CD4-positive, alpha-beta T cell (primary cell): ENCODE results near the gene CCDC9B. TPM values are rescaled to one million over a fixed set of nuclear protein-coding genes. Genes with fewer than 3 reads are reported as not detected.

ENCODE experiments used
- ATAC-seq: fragments of 200-7000 bp; cut with Tn5 transposase; one replicate; pipeline ENCODE4 v1.10.0; 2022; ENCODE audit warnings: mild to moderate bottlenecking; ENCODE audit not compliant: poor library complexity
- CTCF ChIA-PET: fragments of 350-600 bp; sonication (Branson Sonifier 250); formaldehyde crosslinking; loops from one replicate; lab custom pipeline; 2021; ENCODE audit warnings: antibody characterized with exemption, inconsistent platforms; lab: Charles Lee
- POLR2A ChIA-PET: fragments of 350-600 bp; sonication (Branson Sonifier 250); formaldehyde crosslinking; loops from one replicate; lab custom pipeline; 2021; ENCODE audit warnings: antibody characterized with exemption, inconsistent platforms; lab: Charles Lee
- DNase-seq, 14 experiments: peaks; one replicate each; pipeline ENCODE4 v3.0.0-alpha.2; 2013 to 2020; ENCODE audit warnings: mixed read lengths in 2 of 14
- H3K27ac ChIP-seq, 2 donors: one replicate each; pipeline versions ENCODE4 v1.5.1 to v1.7.0; 2013; ENCODE audit warnings: low read length in 2 of 2, low read depth in 1 of 2, mild to moderate bottlenecking in 1 of 2
- H3K27me3 ChIP-seq, 2 experiments: 1 replicate in 1 of 2; 2 replicates in 1 of 2; pipeline versions ENCODE4 v1.6.1 to v1.7.0; 2013; ENCODE audit warnings: low read length in 2 of 2, control low read depth in 1 of 2, mild to moderate bottlenecking in 1 of 2, moderate library complexity in 1 of 2; ENCODE audit not compliant: insufficient read depth in 2 of 2, control insufficient read depth in 1 of 2
- H3K36me3 ChIP-seq: one replicate; pipeline ENCODE4 v1.6.1; 2013; ENCODE audit warnings: low read length, control low read depth; ENCODE audit not compliant: insufficient read depth
- H3K4me1 ChIP-seq: one replicate; pipeline ENCODE4 v1.6.1; 2013; ENCODE audit warnings: low read length, control low read depth; ENCODE audit not compliant: insufficient read depth
- H3K4me3 ChIP-seq: one replicate; pipeline ENCODE4 v1.5.1; 2013; ENCODE audit warnings: mild to moderate bottlenecking, low read length, moderate library complexity
- H3K9me3 ChIP-seq, 2 experiments: 1 replicate in 1 of 2; 2 replicates in 1 of 2; pipeline versions ENCODE4 v1.6.1 to v1.7.0; 2013; ENCODE audit warnings: low read length in 2 of 2, mild to moderate bottlenecking in 2 of 2, control low read depth in 1 of 2, moderate library complexity in 1 of 2; ENCODE audit not compliant: control insufficient read depth in 1 of 2, insufficient read depth in 1 of 2
- H3K27ac Mint-ChIP-seq: one replicate; pipeline ENCODE4 v1.8.0; 2020; ENCODE audit warnings: mixed read lengths
- H3K27me3 Mint-ChIP-seq: one replicate; pipeline ENCODE4 v1.8.0; 2021; ENCODE audit warnings: mixed read lengths
- H3K36me3 Mint-ChIP-seq: one replicate; pipeline ENCODE4 v1.8.0; 2021; ENCODE audit warnings: low read depth, mixed read lengths
- H3K4me1 Mint-ChIP-seq: one replicate; pipeline ENCODE4 v1.8.0; 2021; ENCODE audit warnings: low read depth, mixed read lengths
- H3K4me3 Mint-ChIP-seq: one replicate; pipeline ENCODE4 v1.8.0; 2020; ENCODE audit warnings: mild to moderate bottlenecking, mixed read lengths
- H3K9me3 Mint-ChIP-seq: one replicate; pipeline ENCODE4 v1.8.0; 2020; ENCODE audit warnings: mixed read lengths
- intact Hi-C, 2 experiments: fragments of 100-400 bp; cut with DNase I in 1 of 2; cut with micrococcal nuclease in 1 of 2; formaldehyde crosslinking; loops; one replicate each; pipeline versions ENCODE4 v1.15.1 to v1.9.0; 2023 to 2025; cut with DNase I, micrococcal nuclease
- total RNA-seq, 174 experiments: library from RNA in 2 of 174; stranded (reverse) in 2 of 174; gene quantifications; one replicate each; pipeline ENCODE4 v1.2.3 and lab custom pipeline; 2021 to 2026
- TF ChIP-seq, protein P1 (sequence below): fragments of 200-600 bp; IDR thresholded peaks from one replicate; pipeline ENCODE4 v1.8.0; 2022; ENCODE audit warnings: antibody characterized with exemption, mild to moderate bottlenecking

CCDC9B gene
- total RNA-seq, 2 experiments from 2014 or later = 1.0 to 1.5 TPM

DNA sequence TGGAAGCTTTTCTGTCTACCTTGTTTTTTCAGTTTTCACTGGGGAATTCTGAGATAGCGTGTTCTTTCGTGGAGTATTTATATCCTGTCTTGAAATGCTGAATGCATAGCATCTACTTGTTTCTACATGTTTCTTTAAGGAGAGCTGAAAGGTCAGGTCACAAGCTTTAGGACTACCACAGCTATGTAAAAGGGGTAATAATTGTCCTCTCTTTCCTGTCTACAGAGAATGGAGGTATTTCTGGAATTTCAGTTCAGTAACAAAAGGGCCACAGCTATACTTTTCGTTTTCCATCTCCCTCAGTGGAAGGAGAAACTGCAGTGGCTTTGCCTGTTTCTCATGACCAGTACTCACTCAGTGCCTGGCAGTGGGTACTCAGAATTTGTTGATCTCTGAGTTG lies 12.6 kb downstream of the CCDC9B start:
- POLR2A ChIA-PET = interaction anchor here (3.2 kb wide), 1 partner anchor 20 kb away, joined by 10 read pairs; the partner anchor contains the start of gene PLCB2
- CTCF ChIA-PET = interaction anchor here (1.0 to 5.5 kb wide), 5 partner anchors 10 to 94 kb away, joined by 4 to 34 read pairs (median 5); partner anchors contain the start of gene PLCB2
- Histone ChIP-seq H3K36me3 (no peaks in the 10 kb centered on the region), H3K4me1 (peaks cover 15% of the 10 kb centered on the region), H3K27me3 (no peaks in the 10 kb centered on the region), H3K4me3 (no peak overlapping the region), H3K9me3 (no peaks in the 10 kb centered on the region), H3K27ac (no peak overlapping the region)
- Mint-ChIP-seq H3K27ac (no peak overlapping the region), H3K9me3 (no peaks in the 10 kb centered on the region), H3K27me3 (no peaks in the 10 kb centered on the region), H3K4me1 (peaks cover 24% of the 10 kb centered on the region), H3K4me3 (no peak overlapping the region), H3K36me3 (no peaks in the 10 kb centered on the region)
- intact Hi-C loops = loop anchor here in 1 of 2 experiments (10.0 kb wide), 1 partner anchor 543 kb away; the partner anchor contains the start of gene FSIP1
- TF ChIP-seq, protein P1, sequence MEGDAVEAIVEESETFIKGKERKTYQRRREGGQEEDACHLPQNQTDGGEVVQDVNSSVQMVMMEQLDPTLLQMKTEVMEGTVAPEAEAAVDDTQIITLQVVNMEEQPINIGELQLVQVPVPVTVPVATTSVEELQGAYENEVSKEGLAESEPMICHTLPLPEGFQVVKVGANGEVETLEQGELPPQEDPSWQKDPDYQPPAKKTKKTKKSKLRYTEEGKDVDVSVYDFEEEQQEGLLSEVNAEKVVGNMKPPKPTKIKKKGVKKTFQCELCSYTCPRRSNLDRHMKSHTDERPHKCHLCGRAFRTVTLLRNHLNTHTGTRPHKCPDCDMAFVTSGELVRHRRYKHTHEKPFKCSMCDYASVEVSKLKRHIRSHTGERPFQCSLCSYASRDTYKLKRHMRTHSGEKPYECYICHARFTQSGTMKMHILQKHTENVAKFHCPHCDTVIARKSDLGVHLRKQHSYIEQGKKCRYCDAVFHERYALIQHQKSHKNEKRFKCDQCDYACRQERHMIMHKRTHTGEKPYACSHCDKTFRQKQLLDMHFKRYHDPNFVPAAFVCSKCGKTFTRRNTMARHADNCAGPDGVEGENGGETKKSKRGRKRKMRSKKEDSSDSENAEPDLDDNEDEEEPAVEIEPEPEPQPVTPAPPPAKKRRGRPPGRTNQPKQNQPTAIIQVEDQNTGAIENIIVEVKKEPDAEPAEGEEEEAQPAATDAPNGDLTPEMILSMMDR = no peak
- ATAC-seq (no peak), DNase-seq (no peak)

DNA sequence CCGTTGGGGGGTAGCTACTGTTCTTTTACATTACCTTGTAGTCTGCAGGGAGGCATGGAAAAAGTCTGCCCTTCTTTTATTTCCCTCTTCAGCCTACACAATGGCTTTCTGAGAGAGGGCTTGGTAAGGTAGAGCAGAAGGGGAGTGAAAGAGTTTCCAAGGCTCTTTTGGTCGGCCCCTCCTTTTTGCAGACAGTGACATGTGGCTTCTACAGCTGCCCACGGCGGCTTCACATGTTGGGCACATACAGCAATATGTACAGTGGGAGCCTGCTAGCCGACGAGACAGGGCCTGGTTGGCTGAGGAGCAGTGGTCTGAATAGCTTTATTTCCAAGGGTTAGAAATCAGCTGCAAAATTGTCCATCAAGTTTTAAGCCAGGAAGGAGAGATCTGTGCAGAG lies 13.3 kb downstream of the CCDC9B start:
- no peak overlapping the region for H3K27ac ChIP-seq
- peaks cover 22% of the 10 kb centered on the region for H3K4me1 ChIP-seq
- no peaks in the 10 kb centered on the region for H3K36me3 ChIP-seq
- ChIA-PET CTCF (interaction anchor here (1.0 to 5.5 kb wide), 3 partner anchors 10 to 20 kb away, joined by 4 to 34 read pairs (median 5); partner anchors contain the start of gene PLCB2), POLR2A (interaction anchor here (1.2 to 3.2 kb wide), 2 partner anchors 20 to 38 kb away, joined by 3 to 10 read pairs; partner anchors contain the start of gene PLCB2)
- no peak for DNase-seq
- Mint-ChIP-seq H3K27ac (no peak overlapping the region), H3K27me3 (no peaks in the 10 kb centered on the region), H3K9me3 (no peaks in the 10 kb centered on the region), H3K36me3 (no peaks in the 10 kb centered on the region), H3K4me3 (no peak overlapping the region), H3K4me1 (peaks cover 31% of the 10 kb centered on the region)
- ATAC-seq = no peak
- intact Hi-C loops = loop anchor here in 1 of 2 experiments (10.0 kb wide), 1 partner anchor 543 kb away; the partner anchor contains the start of gene FSIP1
- TF ChIP-seq, protein P1 = no peak
- no peak overlapping the region for H3K4me3 ChIP-seq
- no peaks in the 10 kb centered on the region for H3K9me3 ChIP-seq
- no peaks in the 10 kb centered on the region for H3K27me3 ChIP-seq

DNA sequence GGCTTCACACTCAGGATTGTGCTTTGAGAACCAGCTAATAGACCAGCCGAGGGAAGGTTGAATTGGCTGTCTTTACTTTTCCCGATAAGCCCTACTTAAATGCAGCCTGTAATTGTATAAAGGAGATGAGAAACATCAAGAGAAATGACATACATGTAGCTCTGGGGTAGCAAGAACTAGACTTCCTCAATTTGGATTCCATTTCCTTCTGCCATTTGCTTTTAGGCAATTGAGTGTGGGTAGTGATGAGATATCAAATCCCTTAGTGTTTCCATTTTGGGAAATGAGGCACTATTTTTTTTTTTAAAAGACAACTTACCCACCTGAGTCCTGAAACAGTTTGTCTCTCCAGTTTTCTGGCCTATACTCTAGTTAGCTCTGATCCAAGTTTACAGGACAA lies 15.0 kb downstream of the CCDC9B start:
- no peak for ATAC-seq
- no peaks in the 10 kb centered on the region for H3K9me3 Mint-ChIP-seq
- ChIA-PET CTCF (interaction anchor here (0.9 to 5.5 kb wide), 4 partner anchors 12 to 96 kb away, joined by 4 to 34 read pairs (median 7); partner anchors contain the start of gene PLCB2), POLR2A (interaction anchor here (0.6 to 1.8 kb wide), 4 partner anchors 12 to 73 kb away, joined by 3 to 8 read pairs (median 4); no protein-coding TSS in a partner anchor)
- Histone ChIP-seq H3K27me3 (no peaks in the 10 kb centered on the region), H3K4me1 (peaks cover 30% of the 10 kb centered on the region), H3K27ac (no peak overlapping the region), H3K9me3 (no peaks in the 10 kb centered on the region), H3K4me3 (no peak overlapping the region), H3K36me3 (no peaks in the 10 kb centered on the region)
- H3K27ac Mint-ChIP-seq = peak overlapping the region; percentile 65
- H3K4me3 Mint-ChIP-seq = peak overlapping the region; percentile 92
- intact Hi-C loops = loop anchor here in 1 of 2 experiments (10.0 kb wide), 1 partner anchor 541 kb away; the partner anchor contains the start of gene FSIP1
- no peak for DNase-seq
- peaks cover 42% of the 10 kb centered on the region for H3K4me1 Mint-ChIP-seq
- TF ChIP-seq, protein P1 = no peak
- no peaks in the 10 kb centered on the region for H3K27me3 Mint-ChIP-seq
- no peaks in the 10 kb centered on the region for H3K36me3 Mint-ChIP-seq
